ENCODE measurements around the gene POU2AF2.

- TF ChIP-seq CTCF (IDR thresholded peaks at IDR 0.05; ENCODE audit: low read depth, low read length, poor library complexity, severe bottlenecking): no peak
- no peak for TF ChIP-seq EZH2phosphoT487 (IDR thresholded peaks at IDR 0.05; ENCODE audit: borderline replicate concordance, low read length)
Measured at GRCh38 chr11:111309215-111309915, 63.8 kb downstream of the POU2AF2 start.
